Glutamatergic neuron (in vitro differentiated cells): ENCODE results near the gene MAB21L4. TPM values are rescaled to one million over a fixed set of nuclear protein-coding genes. Genes with fewer than 3 reads are reported as not detected.

ENCODE experiments used
- DNase-seq: peaks from one replicate; pipeline ENCODE4 v3.0.0; 2022
- H3K27ac Mint-ChIP-seq: one replicate; pipeline ENCODE4 v1.8.0; 2020; ENCODE audit warnings: mild to moderate bottlenecking, mixed read lengths, inconsistent platforms; ENCODE audit not compliant: unreplicated experiment
- H3K27me3 Mint-ChIP-seq: one replicate; pipeline ENCODE4 v1.8.0; 2020; ENCODE audit warnings: mild to moderate bottlenecking, moderate library complexity, mixed read lengths, inconsistent platforms; ENCODE audit not compliant: unreplicated experiment
- H3K36me3 Mint-ChIP-seq: one replicate; pipeline ENCODE4 v1.8.0; 2020; ENCODE audit warnings: mild to moderate bottlenecking, mixed read lengths, inconsistent platforms; ENCODE audit not compliant: unreplicated experiment
- H3K4me1 Mint-ChIP-seq: one replicate; pipeline ENCODE4 v1.8.0; 2020; ENCODE audit warnings: mild to moderate bottlenecking, low read depth, mixed read lengths, inconsistent platforms; ENCODE audit not compliant: unreplicated experiment
- H3K4me3 Mint-ChIP-seq: one replicate; pipeline ENCODE4 v1.8.0; 2020; ENCODE audit warnings: mild to moderate bottlenecking, mixed read lengths, inconsistent platforms; ENCODE audit not compliant: unreplicated experiment
- H3K9me3 Mint-ChIP-seq: one replicate; pipeline ENCODE4 v1.8.0; 2020; ENCODE audit warnings: mild to moderate bottlenecking, moderate library complexity, mixed read lengths, inconsistent platforms; ENCODE audit not compliant: unreplicated experiment
- CTCF ChIP-seq: fragments of 200-600 bp; sonication (generic); IDR thresholded peaks from one replicate; pipeline ENCODE4 v1.5.0; 2021; ENCODE audit not compliant: partially characterized antibody, unreplicated experiment
- total RNA-seq: library from RNA; stranded (reverse); fragmentation: NEBNext Ultra II Directional; extraction: Animal tissue kit (Norgen Biotek cat#: 25700); gene quantifications from one replicate; pipeline ENCODE4 v1.2.1, GENCODE V29; 2021; ENCODE audit not compliant: unreplicated experiment

The MAB21L4 gene
- total RNA-seq, 1 donor from 2014 or later = not detected

- Mint-ChIP-seq H3K27ac (no peak overlapping the region), H3K9me3 (peaks cover 4% of the 10 kb centered on the region), H3K27me3 (peaks cover 2% of the 10 kb centered on the region), H3K4me3 (no peak overlapping the region), H3K36me3 (no peaks in the 10 kb centered on the region), H3K4me1 (peaks cover 3% of the 10 kb centered on the region)
- DNase-seq = peak; percentile 24
- TF ChIP-seq CTCF = peak; percentile 65
Observed at GRCh38 chr2:240914645-240915525, 18.9 kb upstream of the MAB21L4 start.

GRCh38 chr2:240913810-240914644 is 18.1 kb upstream of the MAB21L4 start:
- DNase-seq = peak; percentile 95
- peaks cover 5% of the 10 kb centered on the region for H3K4me1 Mint-ChIP-seq
- TF ChIP-seq CTCF = peak; percentile 98
- H3K4me3 Mint-ChIP-seq = no peak overlapping the region
- peaks cover 2% of the 10 kb centered on the region for H3K27me3 Mint-ChIP-seq
- H3K9me3 Mint-ChIP-seq = peaks cover 4% of the 10 kb centered on the region
- no peak overlapping the region for H3K27ac Mint-ChIP-seq
- no peaks in the 10 kb centered on the region for H3K36me3 Mint-ChIP-seq

GRCh38 chr2:240912878-240913809 is 17.2 kb upstream of the MAB21L4 start:
- no peak for DNase-seq
- H3K36me3 Mint-ChIP-seq = no peaks in the 10 kb centered on the region
- H3K27me3 Mint-ChIP-seq = peaks cover 2% of the 10 kb centered on the region
- H3K4me1 Mint-ChIP-seq = peaks cover 5% of the 10 kb centered on the region
- no peak overlapping the region for H3K27ac Mint-ChIP-seq
- peaks cover 4% of the 10 kb centered on the region for H3K9me3 Mint-ChIP-seq
- TF ChIP-seq CTCF = no peak
- no peak overlapping the region for H3K4me3 Mint-ChIP-seq

GRCh38 chr2:240911641-240912265 is 15.8 kb upstream of the MAB21L4 start:
- DNase-seq = no peak
- H3K27ac Mint-ChIP-seq = no peak overlapping the region
- no peak overlapping the region for H3K4me3 Mint-ChIP-seq
- H3K4me1 Mint-ChIP-seq = peaks cover 2% of the 10 kb centered on the region
- peaks cover 2% of the 10 kb centered on the region for H3K27me3 Mint-ChIP-seq
- peaks cover 5% of the 10 kb centered on the region for H3K9me3 Mint-ChIP-seq
- TF ChIP-seq CTCF = no peak
- no peaks in the 10 kb centered on the region for H3K36me3 Mint-ChIP-seq
